ENCODE measurements around the gene NIT1.

Gene NIT1

GRCh38 chr1:161098210-161099068 lies 19.5 kb upstream of the NIT1 start, which contains the start of gene KLHDC9:
KLHDC9 (plus strand) TSS chr1:161098361; CDS start chr1:161098536, 175 bp downstream.
- TF ChIP-seq CTCF (IDR thresholded peaks at IDR 0.05; ENCODE audit: low read depth, low read length), result peak; percentile 57
- Histone ChIP-seq H3K9me3 (ENCODE audit: severe bottlenecking) (no peaks in the 10 kb centered on the region), H3K27ac (peak within 1 kb of the TSS; percentile 74), H3K4me3 (ENCODE audit: low read depth, low read length) (peak within 1 kb of the TSS; percentile 72), H3K36me3 (peaks cover 29% of the 10 kb centered on the region), H3K27me3 (ENCODE audit: insufficient read depth, low read depth, severe bottlenecking) (peaks cover 12% of the 10 kb centered on the region)
- peak; percentile 98 for DNase-seq

GRCh38 chr1:161099090-161099802 lies 18.7 kb upstream of the NIT1 start:
- H3K36me3 ChIP-seq, result peaks cover 34% of the 10 kb centered on the region
- no peak for DNase-seq
- no peak overlapping the region for H3K27ac ChIP-seq
- H3K27me3 ChIP-seq (ENCODE audit: insufficient read depth, low read depth, severe bottlenecking), result peaks cover 12% of the 10 kb centered on the region
- peak overlapping the region; percentile 72 for H3K4me3 ChIP-seq (ENCODE audit: low read depth, low read length)
- TF ChIP-seq CTCF (IDR thresholded peaks at IDR 0.05; ENCODE audit: low read depth, low read length), result no peak
- H3K9me3 ChIP-seq (ENCODE audit: severe bottlenecking), result no peaks in the 10 kb centered on the region

- H3K9me3 ChIP-seq (ENCODE audit: severe bottlenecking), result no peaks in the 10 kb centered on the region
- no peak for DNase-seq
- H3K27ac ChIP-seq, result no peak overlapping the region
- peaks cover 6% of the 10 kb centered on the region for H3K27me3 ChIP-seq (ENCODE audit: insufficient read depth, low read depth, severe bottlenecking)
- H3K4me3 ChIP-seq (ENCODE audit: low read depth, low read length), result no peak overlapping the region
- TF ChIP-seq CTCF (IDR thresholded peaks at IDR 0.05; ENCODE audit: low read depth, low read length), result no peak
- H3K36me3 ChIP-seq, result peaks cover 42% of the 10 kb centered on the region
Measured at GRCh38 chr1:161100556-161100955, 17.3 kb upstream of the NIT1 start.

- Histone ChIP-seq H3K27ac (no peak overlapping the region), H3K4me3 (ENCODE audit: low read depth, low read length) (no peak overlapping the region), H3K9me3 (ENCODE audit: severe bottlenecking) (no peaks in the 10 kb centered on the region), H3K27me3 (ENCODE audit: insufficient read depth, low read depth, severe bottlenecking) (no peaks in the 10 kb centered on the region), H3K36me3 (peaks cover 46% of the 10 kb centered on the region)
- TF ChIP-seq CTCF (IDR thresholded peaks at IDR 0.05; ENCODE audit: low read depth, low read length), result no peak
- no peak for DNase-seq
Measured at GRCh38 chr1:161106431-161106830, 11.5 kb upstream of the NIT1 start.

GRCh38 chr1:161111117-161111516 lies 6.8 kb upstream of the NIT1 start:
- no peaks in the 10 kb centered on the region for H3K27me3 ChIP-seq (ENCODE audit: insufficient read depth, low read depth, severe bottlenecking)
- TF ChIP-seq CTCF (IDR thresholded peaks at IDR 0.05; ENCODE audit: low read depth, low read length), result no peak
- H3K27ac ChIP-seq, result no peak overlapping the region
- H3K4me3 ChIP-seq (ENCODE audit: low read depth, low read length), result no peak overlapping the region
- peaks cover 41% of the 10 kb centered on the region for H3K36me3 ChIP-seq
- DNase-seq, result no peak
- no peaks in the 10 kb centered on the region for H3K9me3 ChIP-seq (ENCODE audit: severe bottlenecking)
